Fibroblast of mammary gland (primary cell): Measurements from ENCODE around the gene GRIK2.

Experiments used
- DNase-seq: peaks from one replicate; pipeline ENCODE4 v3.0.0-alpha.2; 2010; ENCODE audit warnings: low read depth
- H3K4me3 ChIP-seq: 2 replicates; pipeline ENCODE4 v1.5.1; 2011; ENCODE audit warnings: low read depth, mild to moderate bottlenecking, low read length, moderate library complexity; ENCODE audit not compliant: control insufficient read depth
- CTCF ChIP-seq: conservative IDR thresholded peaks from 2 replicates; pipeline ENCODE4 v1.5.1; 2011; ENCODE audit warnings: low read depth, low read length, inconsistent platforms; ENCODE audit not compliant: control insufficient read depth, insufficient read depth

GRIK2 gene

DNA sequence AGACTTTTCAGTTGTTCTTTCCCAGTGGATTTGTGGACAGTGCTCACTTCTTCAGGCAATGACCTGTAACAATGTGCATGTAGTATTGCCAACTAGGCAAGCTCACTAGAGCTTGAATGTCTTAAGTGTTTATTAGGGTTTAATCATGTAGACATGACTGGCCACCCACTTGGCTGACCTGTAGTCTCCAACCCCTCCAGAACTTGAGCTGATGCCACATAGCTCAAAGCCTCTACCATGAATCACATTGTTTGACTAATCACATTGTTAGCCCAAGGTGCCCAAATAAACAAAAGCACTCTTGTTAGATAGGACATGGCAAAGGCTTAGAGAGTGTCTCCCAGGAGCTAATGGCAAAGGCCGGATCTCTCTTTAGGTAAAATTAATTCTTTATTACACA lies 272.7 kb downstream of the GRIK2 start:
- no peak for TF ChIP-seq CTCF
- DNase-seq, result peak; percentile 67
- no peak overlapping the region for H3K4me3 ChIP-seq

DNA sequence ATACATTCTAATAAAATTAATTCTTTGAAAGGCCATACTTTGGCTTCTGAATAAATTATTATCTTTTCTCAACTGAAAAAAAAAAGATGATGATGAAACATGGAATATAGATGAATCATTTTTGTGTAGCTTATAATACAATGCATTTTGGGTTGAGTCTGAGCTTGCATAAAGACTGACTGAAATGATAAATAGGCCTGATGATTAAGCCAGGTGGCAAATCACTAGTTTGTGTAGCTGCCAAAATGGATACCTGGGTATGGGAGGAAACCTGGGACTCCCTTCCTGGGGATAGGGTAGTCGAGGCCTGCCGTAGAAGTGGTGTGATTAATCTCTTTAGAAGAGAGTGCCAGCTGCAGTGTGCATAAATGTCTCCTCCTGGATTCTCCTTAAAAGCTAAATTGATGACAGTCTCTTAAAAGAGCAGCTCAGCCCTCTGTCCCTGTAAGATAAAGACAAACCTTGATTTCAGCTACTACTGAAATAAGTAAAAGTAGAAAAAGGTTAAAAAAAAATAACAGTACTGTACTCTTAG lies 275.1 kb downstream of the GRIK2 start:
- no peak overlapping the region for H3K4me3 ChIP-seq
- no peak for DNase-seq
- no peak for TF ChIP-seq CTCF

GRCh38 chr6:101676187-101676586 lies 282.7 kb downstream of the GRIK2 start:
- TF ChIP-seq CTCF, result no peak
- no peak for DNase-seq
- H3K4me3 ChIP-seq, result no peak overlapping the region

GRCh38 chr6:101682937-101683336 lies 289.4 kb downstream of the GRIK2 start:
- TF ChIP-seq CTCF, result no peak
- DNase-seq, result no peak
- H3K4me3 ChIP-seq, result no peak overlapping the region

- TF ChIP-seq CTCF, result no peak
- H3K4me3 ChIP-seq, result no peak overlapping the region
- DNase-seq, result no peak
Measured at GRCh38 chr6:101683884-101684283, 290.4 kb downstream of the GRIK2 start.

- no peak for TF ChIP-seq CTCF
Measured at GRCh38 chr6:101686653-101687052, 293.1 kb downstream of the GRIK2 start.

DNA sequence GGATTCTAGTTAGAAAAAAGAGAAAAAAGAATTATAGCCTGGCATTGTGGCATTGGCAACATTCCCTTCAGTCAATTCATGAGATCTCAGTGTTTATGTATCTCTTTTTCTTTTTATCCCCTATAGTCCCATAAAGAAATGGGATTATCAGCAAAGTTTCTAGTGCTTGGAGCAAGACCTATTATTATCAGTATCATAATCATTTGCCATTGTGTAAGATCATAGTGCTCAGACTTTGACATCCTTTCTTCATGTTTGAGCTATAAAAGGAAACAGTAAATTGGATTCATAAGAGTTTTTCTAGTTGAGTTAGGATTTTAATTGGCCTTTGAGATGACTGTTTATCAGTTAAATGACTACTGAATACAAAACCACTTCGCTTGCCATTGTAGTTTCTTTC lies 295.6 kb downstream of the GRIK2 start:
- H3K4me3 ChIP-seq, result no peak overlapping the region
- TF ChIP-seq CTCF, result no peak
- no peak for DNase-seq

More at GRCh38 chr6:101686653-101687052, 293.1 kb downstream of the GRIK2 start:
- no peak for DNase-seq
- H3K4me3 ChIP-seq, result no peak overlapping the region
